ENCODE results near the gene FSHB. TPM values are rescaled to one million over a fixed set of nuclear protein-coding genes. Genes with fewer than 3 reads are reported as not detected.

Gene FSHB
- total RNA-seq, 1 experiment from 2014 or later, result not detected

GRCh38 chr11:30255637-30256036, 24.8 kb downstream of the FSHB start:
- no peak overlapping the region for H3T11ph ChIP-seq (ENCODE audit: low read length)
- H3K27me3 ChIP-seq (ENCODE audit: insufficient read depth, low read length), result no peaks in the 10 kb centered on the region
- Mint-ChIP-seq H3K36me3 (ENCODE audit: insufficient read depth in 1 of 3, low read depth in 3 of 3) (no peaks in the 10 kb centered on the region; a peak in 1 of 7 replicates), H3K4me1 (no peaks in the 10 kb centered on the region), H3K27me3 (ENCODE audit: low read depth) (peaks cover 11% of the 10 kb centered on the region), H3K4me3 (no peak overlapping the region), H3K9me3 (no peaks in the 10 kb centered on the region), H3K27ac (no peak overlapping the region)
- H3K79me1 ChIP-seq (ENCODE audit: insufficient read depth, low read depth, low read length, poor library complexity, severe bottlenecking), result no peaks in the 10 kb centered on the region
- H3K4me2 ChIP-seq (ENCODE audit: insufficient read depth, insufficient read length, low read length), result no peak overlapping the region
- H4K5ac ChIP-seq (ENCODE audit: insufficient read length, low read depth, low read length), result no peak overlapping the region
- H2AFZ ChIP-seq (ENCODE audit: low read length), result no peak overlapping the region
- H3K14ac ChIP-seq (ENCODE audit: insufficient read depth, low read length), result no peak overlapping the region
- H4K91ac ChIP-seq (ENCODE audit: insufficient read length, low read depth, low read length), result no peak overlapping the region
- no peak overlapping the region for H2BK15ac ChIP-seq (ENCODE audit: low read depth, low read length)
- H3K9ac ChIP-seq (ENCODE audit: extremely low read depth, insufficient read length, low read length), result no peak overlapping the region
- H2BK20ac ChIP-seq (ENCODE audit: low read depth, low read length, poor library complexity, severe bottlenecking), result no peak overlapping the region
- no peak overlapping the region for H3K27ac ChIP-seq (ENCODE audit: insufficient read length, low read depth, low read length)
- TF ChIP-seq, protein P1, sequence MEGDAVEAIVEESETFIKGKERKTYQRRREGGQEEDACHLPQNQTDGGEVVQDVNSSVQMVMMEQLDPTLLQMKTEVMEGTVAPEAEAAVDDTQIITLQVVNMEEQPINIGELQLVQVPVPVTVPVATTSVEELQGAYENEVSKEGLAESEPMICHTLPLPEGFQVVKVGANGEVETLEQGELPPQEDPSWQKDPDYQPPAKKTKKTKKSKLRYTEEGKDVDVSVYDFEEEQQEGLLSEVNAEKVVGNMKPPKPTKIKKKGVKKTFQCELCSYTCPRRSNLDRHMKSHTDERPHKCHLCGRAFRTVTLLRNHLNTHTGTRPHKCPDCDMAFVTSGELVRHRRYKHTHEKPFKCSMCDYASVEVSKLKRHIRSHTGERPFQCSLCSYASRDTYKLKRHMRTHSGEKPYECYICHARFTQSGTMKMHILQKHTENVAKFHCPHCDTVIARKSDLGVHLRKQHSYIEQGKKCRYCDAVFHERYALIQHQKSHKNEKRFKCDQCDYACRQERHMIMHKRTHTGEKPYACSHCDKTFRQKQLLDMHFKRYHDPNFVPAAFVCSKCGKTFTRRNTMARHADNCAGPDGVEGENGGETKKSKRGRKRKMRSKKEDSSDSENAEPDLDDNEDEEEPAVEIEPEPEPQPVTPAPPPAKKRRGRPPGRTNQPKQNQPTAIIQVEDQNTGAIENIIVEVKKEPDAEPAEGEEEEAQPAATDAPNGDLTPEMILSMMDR (conservative IDR thresholded peaks at IDR 0.05), result no peak
- H2AK5ac ChIP-seq (ENCODE audit: insufficient read length, low read length), result no peak overlapping the region
- H3K23me2 ChIP-seq (ENCODE audit: insufficient read length, low read depth, low read length, poor library complexity, severe bottlenecking), result no peaks in the 10 kb centered on the region
- no peak overlapping the region for H3K18ac ChIP-seq (ENCODE audit: insufficient read length, low read depth, low read length)
- no peak overlapping the region for H3K23ac ChIP-seq (ENCODE audit: insufficient read length, low read depth, low read length)
- H3K9me3 ChIP-seq (ENCODE audit: control insufficient read depth, low read depth, low read length), result no peaks in the 10 kb centered on the region
- no peaks in the 10 kb centered on the region for H3K79me2 ChIP-seq (ENCODE audit: insufficient read depth, low read length)
- no peak overlapping the region for H2BK120ac ChIP-seq (ENCODE audit: low read depth, low read length, poor library complexity, severe bottlenecking)
- no peak overlapping the region for H3K4ac ChIP-seq (ENCODE audit: low read depth, low read length)
- no peak overlapping the region for H4K8ac ChIP-seq (replicated peaks; ENCODE audit: insufficient read length, low read depth, low read length)
- WGBS (ENCODE audit: extremely low coverage, insufficient read length, low lambda C conversion rate), result no CpG with 5 or more reads among the region's 5 CpGs
- DNase-seq, result no peak
- H2BK5ac ChIP-seq (ENCODE audit: insufficient read length, low read length), result no peak overlapping the region
- no peaks in the 10 kb centered on the region for H4K20me1 ChIP-seq (ENCODE audit: control insufficient read depth, insufficient read depth, insufficient read length)
- no peak overlapping the region for H2BK12ac ChIP-seq (ENCODE audit: insufficient read length, low read depth, low read length)
- H3K56ac ChIP-seq (ENCODE audit: insufficient read length, low read depth, low read length), result no peak overlapping the region
- no peaks in the 10 kb centered on the region for H3K4me1 ChIP-seq (ENCODE audit: insufficient read depth, low read length)

Data from H9 (cell line).